OCI-LY7 (cell line): Measurements from ENCODE around the gene CNTNAP1. TPM values are rescaled to one million over a fixed set of nuclear protein-coding genes. Genes with fewer than 3 reads are reported as not detected.

Experiments used
- BruUV-seq: library from RNA; stranded (reverse); fragments of 400-500 nt; replicated peaks from 2 replicates; lab custom pipeline; 2021; lab: Mats Ljungman, UMichigan
- CTCF ChIA-PET: fragments of 300-600 bp; sonication (Branson Sonifier 250); formaldehyde crosslinking; loops from one replicate; lab custom pipeline; 2022; ENCODE audit warnings: antibody characterized with exemption; ENCODE audit not compliant: unreplicated experiment; lab: Charles Lee
- POLR2A ChIA-PET: fragments of 300-600 bp; sonication (Branson Sonifier 250); formaldehyde crosslinking; loops from one replicate; lab custom pipeline; 2022; ENCODE audit warnings: antibody characterized with exemption; lab: Charles Lee
- DNase-seq: peaks from one replicate; pipeline ENCODE4 v3.0.0-alpha.2; 2015; ENCODE audit warnings: low spot score
- H2AFZ ChIP-seq: fragments of 200-600 bp; sonication (generic), shearing (Covaris generic); 2 replicates; pipeline ENCODE4 v1.6.1; 2014; ENCODE audit warnings: mild to moderate bottlenecking, antibody characterized with exemption, low read length, moderate library complexity
- H3K27ac ChIP-seq: fragments of 200-600 bp; sonication (generic); 2 replicates; pipeline ENCODE4 v1.5.1; 2014; ENCODE audit warnings: mixed run types, low read depth, mild to moderate bottlenecking, moderate library complexity, low read length, inconsistent platforms; ENCODE audit not compliant: poor library complexity, severe bottlenecking
- H3K36me3 ChIP-seq: fragments of 200-600 bp; sonication (generic); 2 replicates; pipeline ENCODE4 v1.6.1; 2014; ENCODE audit warnings: mild to moderate bottlenecking, antibody characterized with exemption, low read length, moderate library complexity, mixed read lengths; ENCODE audit not compliant: insufficient read depth
- H3K4me1 ChIP-seq: fragments of 200-600 bp; sonication (generic); 2 replicates; pipeline ENCODE4 v1.5.1; 2014; ENCODE audit warnings: mild to moderate bottlenecking, low read length; ENCODE audit not compliant: insufficient read depth, poor library complexity, severe bottlenecking
- H3K4me2 ChIP-seq: fragments of 200-600 bp; sonication (generic); 2 replicates; pipeline ENCODE4 v1.6.1; 2014; ENCODE audit warnings: mild to moderate bottlenecking, low read length
- H3K4me3 ChIP-seq: fragments of 200-600 bp; sonication (generic); 2 replicates; pipeline ENCODE4 v1.5.1; 2014; ENCODE audit warnings: mild to moderate bottlenecking, low read depth, low read length; ENCODE audit not compliant: poor library complexity, severe bottlenecking
- H3K79me2 ChIP-seq: fragments of 200-600 bp; sonication (generic); 2 replicates; pipeline ENCODE4 v1.6.1; 2016; ENCODE audit warnings: low read depth, mild to moderate bottlenecking, low read length, moderate library complexity, mixed read lengths; ENCODE audit not compliant: insufficient read depth
- H3K9me2 ChIP-seq: fragments of 200-600 bp; sonication (generic); 2 replicates; pipeline ENCODE4 v1.6.1; 2016; ENCODE audit warnings: mild to moderate bottlenecking, low read length, mixed read lengths; ENCODE audit not compliant: insufficient read depth
- H3K9me3 ChIP-seq: fragments of 200-600 bp; sonication (generic); 2 replicates; pipeline ENCODE4 v1.6.1; 2014; ENCODE audit warnings: mild to moderate bottlenecking, mixed run types, low read length, mixed read lengths
- H4K20me1 ChIP-seq: fragments of 200-600 bp; sonication (generic); 2 replicates; pipeline ENCODE4 v1.6.1; 2014; ENCODE audit warnings: mild to moderate bottlenecking, antibody characterized with exemption, low read length, moderate library complexity, mixed read lengths; ENCODE audit not compliant: insufficient read depth
- CTCF ChIP-seq: fragments of 200-600 bp; sonication (generic); conservative IDR thresholded peaks from 2 replicates; pipeline ENCODE4 v1.5.1; 2014; ENCODE audit warnings: mild to moderate bottlenecking, antibody characterized with exemption, low read length, moderate library complexity, mixed read lengths
- EZH2phosphoT487 ChIP-seq: fragments of 200-600 bp; sonication (generic); IDR thresholded peaks from 2 replicates; pipeline ENCODE4 v1.6.1; 2018; ENCODE audit warnings: low read depth, borderline replicate concordance, mild to moderate bottlenecking, mixed run types, antibody characterized with exemption, low read length, moderate library complexity, mixed read lengths
- intact Hi-C: fragments of 100-400 bp; cut with micrococcal nuclease; formaldehyde crosslinking; loops from one replicate; pipeline ENCODE4 v1.10.0; 2022; ENCODE audit not compliant: unreplicated experiment
- total RNA-seq, 2 experiments: library from RNA; depleted of rRNA in 1 of 2; stranded (reverse); fragments of >200 nt in 1 of 2; shearing (Covaris generic) in 1 of 2; gene quantifications; 2 replicates each; pipeline ENCODE4 v1.2.3, GENCODE V29; 2014 to 2022

Gene CNTNAP1
- total RNA-seq, 2 experiments from 2014 or later = 1.0 to 6.8 TPM

GRCh38 chr17:42647778-42648177, 34.6 kb upstream of the CNTNAP1 start:
- H3K9me3 ChIP-seq = no peaks in the 10 kb centered on the region
- peak; percentile 17 for DNase-seq
- H3K4me2 ChIP-seq = peak overlapping the region; percentile 39
- H3K27ac ChIP-seq = no peak overlapping the region
- POLR2A ChIA-PET = interaction anchor here (0.7 to 1.6 kb wide), 3 partner anchors 9 to 15 kb away, joined by 3 to 4 read pairs (median 4); no protein-coding TSS in a partner anchor
- no peaks in the 10 kb centered on the region for H3K36me3 ChIP-seq
- intact Hi-C loops = no loop called here
- BruUV-seq = no TSS peak
- H3K4me3 ChIP-seq = no peak overlapping the region
- H2AFZ ChIP-seq = peak overlapping the region; percentile 54
- H3K9me2 ChIP-seq = no peaks in the 10 kb centered on the region
- H4K20me1 ChIP-seq = no peaks in the 10 kb centered on the region
- TF ChIP-seq EZH2phosphoT487 (no peak), CTCF (no peak)
- CTCF ChIA-PET = interaction anchor here (0.6 kb wide), 1 partner anchor 11 kb away, joined by 3 read pairs; no protein-coding TSS in a partner anchor
- H3K4me1 ChIP-seq = peaks cover 12% of the 10 kb centered on the region
- no peaks in the 10 kb centered on the region for H3K79me2 ChIP-seq

- ChIA-PET POLR2A (no interaction called here), CTCF (no interaction called here)
- intact Hi-C loops = no loop called here
- no peaks in the 10 kb centered on the region for H3K79me2 ChIP-seq
- no peaks in the 10 kb centered on the region for H4K20me1 ChIP-seq
- no peaks in the 10 kb centered on the region for H3K9me2 ChIP-seq
- H3K36me3 ChIP-seq = no peaks in the 10 kb centered on the region
- no peak overlapping the region for H2AFZ ChIP-seq
- H3K9me3 ChIP-seq = no peaks in the 10 kb centered on the region
- BruUV-seq = no TSS peak
- no peak overlapping the region for H3K4me2 ChIP-seq
- H3K4me1 ChIP-seq = peaks cover 11% of the 10 kb centered on the region
- DNase-seq = no peak
- H3K4me3 ChIP-seq = no peak overlapping the region
- TF ChIP-seq CTCF (no peak), EZH2phosphoT487 (no peak)
- no peak overlapping the region for H3K27ac ChIP-seq
Observed at GRCh38 chr17:42651392-42651791, 30.9 kb upstream of the CNTNAP1 start.
